Suprapubic skin (tissue), 4 donors: Measurements from ENCODE around the gene NIPAL3. TPM values are rescaled to one million over a fixed set of nuclear protein-coding genes. Genes with fewer than 3 reads are reported as not detected.

Experiments
- DNase-seq, 2 donors: peaks; one replicate each; pipeline ENCODE4 v3.0.0-alpha.2; 2019; ENCODE audit warnings: low spot score in 2 of 2
- H3K27ac ChIP-seq: fragments of 200-600 bp; sonication (generic); one replicate; pipeline ENCODE4 v1.5.1; 2019
- H3K27me3 ChIP-seq: fragments of 200-600 bp; sonication (generic); one replicate; pipeline ENCODE4 v1.5.1; 2019
- H3K36me3 ChIP-seq: fragments of 200-600 bp; sonication (generic); one replicate; pipeline ENCODE4 v1.5.1; 2019
- H3K4me1 ChIP-seq: fragments of 200-600 bp; sonication (generic); one replicate; pipeline ENCODE4 v1.5.1; 2019
- H3K4me3 ChIP-seq: fragments of 200-600 bp; sonication (generic); one replicate; pipeline ENCODE4 v1.5.1; 2019; ENCODE audit warnings: mild to moderate bottlenecking
- H3K9me3 ChIP-seq: fragments of 200-600 bp; sonication (generic); one replicate; pipeline ENCODE4 v1.5.1; 2019
- EP300 ChIP-seq: sonication (generic); formaldehyde crosslinking; IDR thresholded peaks from one replicate; pipeline ENCODE4 v1.6.1; 2017; ENCODE audit warnings: antibody characterized with exemption
- POLR2A ChIP-seq, 2 donors: fragments of 450-650 bp; IDR thresholded peaks; one replicate each; pipeline ENCODE4 v1.6.1; 2017; ENCODE audit warnings: antibody characterized with exemption in 2 of 2, mild to moderate bottlenecking in 2 of 2, moderate library complexity in 2 of 2
- POLR2AphosphoS5 ChIP-seq, 3 donors: sonication (generic); formaldehyde crosslinking; IDR thresholded peaks; one replicate each; pipeline ENCODE4 v1.6.1; 2017; ENCODE audit warnings: antibody characterized with exemption in 3 of 3
- WGBS: methylation state at CpG from one replicate; pipeline ENCODE4 v1.1.5; 2018; 5-methylcytosine and 5-hydroxymethylcytosine counted together
- total RNA-seq, 4 donors: library from RNA; depleted of rRNA; stranded (reverse); fragments of >200 nt; gene quantifications; one replicate each; pipeline ENCODE4 v1.1.0, GENCODE V29; 2016
- TF ChIP-seq, protein P1 (sequence below), 2 donors: fragments of 200-600 bp in 1 of 2; fragments of 450-650 bp in 1 of 2; sonication (generic) in 1 of 2; IDR thresholded peaks; one replicate each; pipeline ENCODE4 v1.5.1; 2016 to 2019; ENCODE audit warnings: antibody characterized with exemption in 2 of 2, mild to moderate bottlenecking in 1 of 2, moderate library complexity in 1 of 2

Gene NIPAL3
- 10 to 100 TPM; 42.4 to 75.4 (median 64.6) TPM for total RNA-seq

GRCh38 chr1:24415334-24415909, at the start of gene NIPAL3:
TSS of gene NIPAL3 (plus strand) at chr1:24415802. CDS start at chr1:24419548, 3,746 bp downstream.
- WGBS: 3% methylated on average over 28 of the region's 28 CpGs
- Histone ChIP-seq H3K27me3 (no peaks in the 10 kb centered on the region), H3K27ac (peak within 1 kb of the TSS; percentile 73), H3K36me3 (peaks cover 6% of the 10 kb centered on the region), H3K4me1 (peaks cover 60% of the 10 kb centered on the region), H3K4me3 (peak within 1 kb of the TSS; percentile 59), H3K9me3 (no peaks in the 10 kb centered on the region)
- DNase-seq: peak; percentile 98
- TF ChIP-seq, protein P1, sequence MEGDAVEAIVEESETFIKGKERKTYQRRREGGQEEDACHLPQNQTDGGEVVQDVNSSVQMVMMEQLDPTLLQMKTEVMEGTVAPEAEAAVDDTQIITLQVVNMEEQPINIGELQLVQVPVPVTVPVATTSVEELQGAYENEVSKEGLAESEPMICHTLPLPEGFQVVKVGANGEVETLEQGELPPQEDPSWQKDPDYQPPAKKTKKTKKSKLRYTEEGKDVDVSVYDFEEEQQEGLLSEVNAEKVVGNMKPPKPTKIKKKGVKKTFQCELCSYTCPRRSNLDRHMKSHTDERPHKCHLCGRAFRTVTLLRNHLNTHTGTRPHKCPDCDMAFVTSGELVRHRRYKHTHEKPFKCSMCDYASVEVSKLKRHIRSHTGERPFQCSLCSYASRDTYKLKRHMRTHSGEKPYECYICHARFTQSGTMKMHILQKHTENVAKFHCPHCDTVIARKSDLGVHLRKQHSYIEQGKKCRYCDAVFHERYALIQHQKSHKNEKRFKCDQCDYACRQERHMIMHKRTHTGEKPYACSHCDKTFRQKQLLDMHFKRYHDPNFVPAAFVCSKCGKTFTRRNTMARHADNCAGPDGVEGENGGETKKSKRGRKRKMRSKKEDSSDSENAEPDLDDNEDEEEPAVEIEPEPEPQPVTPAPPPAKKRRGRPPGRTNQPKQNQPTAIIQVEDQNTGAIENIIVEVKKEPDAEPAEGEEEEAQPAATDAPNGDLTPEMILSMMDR (IDR thresholded peaks at IDR 0.05): peak; percentile 79 to 82
- TF ChIP-seq POLR2A (IDR thresholded peaks at IDR 0.05) (no peak), EP300 (no peak), POLR2AphosphoS5 (IDR thresholded peaks at IDR 0.05) (peak in 2 of 3 donors; percentile 23 to 58)

- no peaks in the 10 kb centered on the region for H3K9me3 ChIP-seq
- no peak overlapping the region for H3K27ac ChIP-seq
- no peak for DNase-seq
- WGBS: 98% methylated on average over 5 of the region's 9 CpGs
- no peaks in the 10 kb centered on the region for H3K27me3 ChIP-seq
- H3K4me1 ChIP-seq: peaks cover 34% of the 10 kb centered on the region
- no peak overlapping the region for H3K4me3 ChIP-seq
- TF ChIP-seq, protein P1 (IDR thresholded peaks at IDR 0.05): no peak
- TF ChIP-seq POLR2AphosphoS5 (IDR thresholded peaks at IDR 0.05): no peak
- TF ChIP-seq POLR2A (IDR thresholded peaks at IDR 0.05): no peak
- TF ChIP-seq EP300: no peak
- no peaks in the 10 kb centered on the region for H3K36me3 ChIP-seq
Measured at GRCh38 chr1:24366707-24367106, 48.9 kb upstream of the NIPAL3 start.

GRCh38 chr1:24369199-24369598, 46.4 kb upstream of the NIPAL3 start:
- DNase-seq: peak in 1 of 2 donors; percentile 81
- no peak overlapping the region for H3K4me3 ChIP-seq

DNA sequence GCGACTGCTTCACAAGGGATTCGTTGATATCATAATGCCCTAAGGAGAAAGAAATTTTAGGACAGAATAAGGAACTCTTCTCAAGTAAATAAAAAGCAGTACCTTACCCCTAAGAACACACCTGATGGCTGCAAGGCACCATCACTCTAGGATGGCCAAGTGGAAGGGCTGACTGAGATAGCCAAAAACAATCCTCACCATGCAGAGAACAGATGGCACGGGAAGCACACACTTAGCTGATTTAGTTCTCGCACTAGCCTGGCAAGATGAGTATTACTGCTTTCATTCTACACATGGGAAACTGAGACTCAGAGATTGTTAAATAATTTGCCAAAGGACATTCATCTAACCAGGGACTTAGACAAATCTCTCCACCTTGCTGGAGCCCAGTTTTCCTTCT, 45.8 kb upstream of the NIPAL3 start:
- H3K4me1 ChIP-seq: peaks cover 19% of the 10 kb centered on the region
- H3K9me3 ChIP-seq: no peaks in the 10 kb centered on the region
- H3K4me3 ChIP-seq: no peak overlapping the region
- WGBS: 82% methylated on average over 4 of the region's 4 CpGs
- H3K27ac ChIP-seq: peak overlapping the region; percentile 0
- TF ChIP-seq EP300 (no peak), POLR2AphosphoS5 (IDR thresholded peaks at IDR 0.05) (no peak), POLR2A (IDR thresholded peaks at IDR 0.05) (no peak)
- TF ChIP-seq, protein P1 (IDR thresholded peaks at IDR 0.05): no peak
- no peaks in the 10 kb centered on the region for H3K27me3 ChIP-seq
- DNase-seq: no peak
- H3K36me3 ChIP-seq: no peaks in the 10 kb centered on the region

More at GRCh38 chr1:24369199-24369598, 46.4 kb upstream of the NIPAL3 start:
- Histone ChIP-seq H3K36me3 (no peaks in the 10 kb centered on the region), H3K4me1 (peaks cover 25% of the 10 kb centered on the region), H3K27ac (peak overlapping the region; percentile 50), H3K27me3 (no peaks in the 10 kb centered on the region), H3K9me3 (no peaks in the 10 kb centered on the region)
- TF ChIP-seq POLR2AphosphoS5 (IDR thresholded peaks at IDR 0.05): peak in 2 of 3 donors; percentile 44 to 83
- TF ChIP-seq, protein P1 (IDR thresholded peaks at IDR 0.05): no peak
- WGBS: 66% methylated on average over 4 of the region's 4 CpGs

GRCh38 chr1:24373044-24373443, 42.6 kb upstream of the NIPAL3 start:
- no peak overlapping the region for H3K4me3 ChIP-seq
- H3K4me1 ChIP-seq: peaks cover 6% of the 10 kb centered on the region
- DNase-seq: no peak
- 79% methylated on average over 7 of the region's 7 CpGs for WGBS
- H3K27ac ChIP-seq: no peak overlapping the region
- TF ChIP-seq, protein P1 (IDR thresholded peaks at IDR 0.05): no peak
- TF ChIP-seq POLR2A (IDR thresholded peaks at IDR 0.05): no peak
- no peak for TF ChIP-seq POLR2AphosphoS5 (IDR thresholded peaks at IDR 0.05)
- TF ChIP-seq EP300: no peak
- H3K9me3 ChIP-seq: no peaks in the 10 kb centered on the region
- H3K27me3 ChIP-seq: no peaks in the 10 kb centered on the region
- H3K36me3 ChIP-seq: no peaks in the 10 kb centered on the region
